Ramos (cell line): Measurements from ENCODE around the gene KCNMA1.

Experiments used
- in situ Hi-C: fragments of 300-500 bp; cut with MboI; formaldehyde crosslinking; loops from one replicate; pipeline ENCODE4 v1.14.3; 2022; ENCODE audit warnings: low sequenced_read_pairs; ENCODE audit not compliant: unreplicated experiment

Gene KCNMA1

DNA sequence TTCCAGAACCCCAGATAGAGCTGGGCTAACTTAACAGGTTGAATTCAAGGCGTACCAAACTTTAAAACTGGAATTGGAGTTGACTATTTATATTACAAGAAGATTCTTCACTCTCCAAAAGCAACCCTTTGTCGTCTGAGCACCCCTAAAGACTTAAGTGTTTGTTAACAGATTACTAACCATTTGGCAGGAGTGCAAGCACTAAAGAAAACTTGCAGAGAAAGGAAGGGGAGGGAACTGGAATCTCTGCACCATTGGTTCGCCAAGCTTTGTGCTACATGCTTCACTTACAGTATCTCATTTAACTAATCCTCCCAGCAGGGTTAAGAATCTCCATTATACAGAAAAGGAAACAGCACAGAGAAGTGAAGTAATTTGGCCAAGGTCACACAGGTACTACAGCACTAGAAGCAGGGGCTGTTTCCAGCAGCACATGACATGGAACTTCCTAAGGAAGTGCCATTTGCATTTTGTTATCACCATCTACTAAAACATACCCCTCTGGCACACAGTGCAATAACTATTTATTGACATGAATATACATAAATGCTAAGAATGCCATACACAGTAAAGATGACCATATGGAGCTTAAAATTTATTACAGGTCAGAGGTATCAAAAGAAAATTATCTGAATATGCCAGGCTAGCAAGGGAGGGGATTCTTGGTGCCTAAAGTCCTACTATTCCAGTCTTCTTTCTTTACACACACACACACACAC, 201.2 kb downstream of the KCNMA1 start:
- in situ Hi-C loops = no loop called here

DNA sequence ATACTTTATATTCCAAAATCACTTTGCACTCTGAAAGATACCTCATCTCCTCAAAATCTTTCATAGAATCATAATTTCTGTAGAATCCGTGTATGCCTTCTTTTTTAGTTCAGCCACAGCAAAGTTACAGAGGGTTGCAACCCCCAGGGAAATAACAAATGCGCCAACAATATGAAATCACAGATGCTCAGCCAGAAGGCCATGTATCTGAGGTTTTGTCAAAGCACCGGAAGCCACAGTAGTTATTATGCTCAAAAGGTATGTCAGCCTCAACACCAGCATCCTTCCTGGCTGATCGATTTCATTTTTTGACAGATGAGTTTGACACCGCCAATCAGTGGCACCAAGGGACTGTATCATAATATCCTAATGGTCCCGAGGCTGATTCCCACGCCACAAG, 204.1 kb downstream of the KCNMA1 start:
- in situ Hi-C loops = no loop called here

DNA sequence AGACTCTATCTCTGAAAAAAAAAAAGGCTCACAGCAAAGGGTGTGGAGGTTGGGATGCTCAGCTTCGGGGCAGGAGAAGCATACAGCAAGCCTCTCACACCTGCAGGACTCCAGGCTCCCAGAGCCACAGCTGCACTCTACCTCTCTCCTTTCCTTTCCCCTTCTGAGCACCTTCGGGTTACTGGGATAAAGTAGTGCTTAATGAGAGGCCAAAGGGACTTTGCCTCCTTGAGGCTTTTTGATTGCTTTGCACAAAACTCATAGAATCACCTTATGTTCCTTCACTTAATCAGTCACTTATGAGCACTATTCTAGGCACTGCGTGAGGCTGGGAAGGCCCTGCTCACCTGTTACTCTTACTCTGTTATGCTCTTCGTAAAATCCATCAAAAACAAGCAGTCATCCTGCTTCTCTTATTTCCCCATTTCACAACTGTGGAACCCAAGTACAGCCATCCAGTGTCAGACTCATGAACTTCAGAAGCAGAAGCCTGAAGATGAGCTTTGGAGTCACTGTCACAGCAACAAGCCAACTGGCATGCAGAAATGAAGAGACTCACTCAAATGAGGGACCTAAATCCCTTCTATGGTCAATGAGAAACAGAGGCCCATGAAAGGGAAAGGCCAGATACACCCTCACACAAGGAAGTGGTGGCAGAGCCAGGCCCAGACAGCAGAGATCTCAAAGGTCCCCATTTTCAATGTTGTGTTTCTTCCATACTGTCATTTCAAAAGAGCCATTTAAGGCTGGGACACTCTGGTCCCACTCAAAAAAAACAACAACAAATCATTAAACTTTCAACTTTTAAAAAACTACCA, 205.4 kb downstream of the KCNMA1 start:
- in situ Hi-C loops = no loop called here

- in situ Hi-C loops = no loop called here
These were observed 206.4 kb downstream of the KCNMA1 start for GRCh38 chr10:77431209-77431611.

DNA sequence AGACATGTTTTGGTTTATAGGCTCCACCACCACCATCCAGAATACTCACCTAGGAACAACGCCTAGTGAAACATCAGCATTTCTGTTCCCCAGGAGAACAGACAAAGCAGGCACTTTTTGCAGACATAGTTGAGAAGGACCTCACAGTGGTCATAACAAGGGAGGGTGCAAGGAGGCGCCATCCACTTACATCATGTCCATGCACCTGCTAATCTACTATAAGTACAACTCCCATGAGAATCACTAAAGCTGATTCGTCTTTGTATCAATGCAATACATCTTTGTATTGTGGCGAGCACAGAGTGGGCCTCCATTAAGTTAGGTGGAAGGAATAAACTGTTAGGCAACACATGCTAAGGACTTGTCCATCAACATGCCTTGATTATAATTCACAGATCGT, 207.1 kb downstream of the KCNMA1 start:
- in situ Hi-C loops = no loop called here

DNA sequence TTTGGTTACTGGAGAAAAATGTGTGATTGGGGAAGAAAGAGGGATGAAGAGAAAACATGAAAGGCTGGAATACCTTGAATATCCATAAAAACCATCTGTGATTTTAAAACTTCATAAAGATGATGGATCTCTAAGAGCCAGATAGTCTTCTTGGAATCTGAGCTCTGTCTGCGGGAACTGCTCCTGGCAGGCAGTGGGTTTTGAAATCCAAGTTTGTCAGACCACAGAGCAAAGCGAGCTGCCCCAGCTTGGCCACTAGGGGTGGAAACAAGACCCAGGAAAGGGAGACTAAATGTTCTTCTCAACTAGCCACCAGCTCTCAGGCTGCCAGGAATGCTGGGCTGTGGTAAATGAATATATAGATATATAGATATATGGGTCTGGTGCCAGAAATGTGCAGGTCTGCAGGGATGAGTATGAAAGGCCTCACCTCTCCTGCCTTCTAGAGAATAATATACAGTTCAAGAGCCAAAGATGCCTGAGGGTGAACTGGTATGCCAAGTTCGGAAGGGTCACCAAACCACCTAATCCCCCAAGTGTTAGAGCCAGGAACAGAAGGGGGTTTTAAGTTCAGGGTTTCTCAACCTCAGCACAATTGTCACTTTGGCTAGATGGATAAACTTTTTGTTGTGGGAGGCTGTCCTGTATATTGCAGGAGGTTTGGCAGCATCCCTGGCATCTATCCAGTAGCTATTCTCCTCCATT, 208.8 kb downstream of the KCNMA1 start:
- in situ Hi-C loops = no loop called here

DNA sequence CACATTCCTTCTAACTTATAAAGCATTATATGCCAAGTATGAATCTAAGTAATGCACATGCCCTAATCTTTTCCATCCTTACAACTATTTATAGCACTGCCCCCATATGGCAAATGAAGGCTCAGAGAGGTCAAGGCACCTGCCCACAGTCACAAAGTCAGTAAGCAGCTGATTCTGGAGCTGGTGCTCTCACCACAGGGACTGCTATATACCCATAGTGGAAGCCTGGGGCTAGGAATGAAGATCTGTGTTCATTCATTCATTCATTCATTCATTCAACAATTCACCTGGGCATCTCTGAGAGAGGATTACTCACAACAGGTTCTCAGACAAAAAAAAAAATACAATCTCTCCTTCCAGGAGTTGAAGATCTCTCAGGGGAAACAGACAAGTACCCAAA, 213.4 kb downstream of the KCNMA1 start:
- in situ Hi-C loops = no loop called here

DNA sequence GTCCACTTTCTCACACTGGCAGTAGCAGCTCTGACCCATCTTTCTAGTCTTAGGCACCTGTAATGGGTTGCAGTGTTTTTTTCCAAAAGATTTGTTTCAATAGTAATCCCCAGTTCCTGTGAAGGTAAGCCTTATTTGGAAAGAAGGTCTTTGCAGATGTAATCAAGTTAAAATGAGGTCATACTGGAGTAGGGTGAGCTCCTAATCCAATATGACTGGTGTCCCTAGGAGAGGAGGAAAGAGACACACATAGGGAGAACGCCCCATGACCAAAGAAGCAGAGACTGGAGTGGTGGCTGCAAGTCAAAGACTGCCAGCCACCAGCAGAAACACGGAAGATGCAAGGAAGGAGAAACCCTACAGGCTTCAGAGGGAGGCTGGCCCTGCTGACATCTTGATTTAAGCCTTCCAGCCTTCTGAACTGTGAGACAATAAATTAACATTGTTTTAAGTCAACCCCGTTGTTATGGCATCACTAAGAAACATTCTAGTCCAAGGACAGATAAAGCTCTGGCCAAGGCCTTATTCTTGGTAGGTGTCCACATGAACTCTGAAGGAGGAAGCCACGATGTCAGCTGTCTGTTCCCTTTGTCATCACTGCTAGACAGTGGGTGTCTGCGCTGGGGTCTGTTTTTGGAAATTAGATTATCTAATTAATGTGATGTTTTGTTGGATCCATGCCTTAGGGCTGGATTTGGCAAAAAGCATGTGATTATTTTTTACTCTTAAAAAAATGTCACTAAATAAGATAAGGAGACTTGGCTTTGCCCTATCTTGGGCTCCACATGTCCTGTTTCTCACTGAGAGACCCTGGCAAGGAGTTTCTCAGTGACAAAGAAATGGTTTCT, 214.9 kb downstream of the KCNMA1 start:
- in situ Hi-C loops = no loop called here

GRCh38 chr10:77421591-77421990, 216.0 kb downstream of the KCNMA1 start:
- in situ Hi-C loops = no loop called here

- in situ Hi-C loops = no loop called here
These were observed 216.6 kb downstream of the KCNMA1 start for GRCh38 chr10:77420947-77421523.

DNA sequence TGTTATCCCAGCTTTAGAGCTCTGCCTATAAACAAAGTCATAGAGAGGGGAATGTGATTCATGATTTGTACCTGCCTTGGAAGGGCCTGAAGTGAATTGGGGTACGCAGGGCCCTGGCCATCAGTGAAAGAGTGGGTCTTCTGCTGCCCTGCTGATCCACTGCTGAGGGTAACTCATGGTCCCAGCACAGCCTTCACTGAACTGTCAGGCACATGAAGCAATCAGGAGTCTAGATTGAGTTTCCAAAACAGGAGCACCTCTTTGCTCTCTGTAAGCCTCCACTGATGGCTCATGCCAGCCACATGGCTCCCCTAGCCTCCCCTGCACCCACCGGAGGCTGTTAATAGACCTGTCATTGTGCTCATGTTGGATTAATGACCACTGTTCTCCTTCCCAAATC, 217.6 kb downstream of the KCNMA1 start:
- in situ Hi-C loops = no loop called here

- in situ Hi-C loops = no loop called here
These were observed 218.6 kb downstream of the KCNMA1 start for GRCh38 chr10:77419056-77419455.

DNA sequence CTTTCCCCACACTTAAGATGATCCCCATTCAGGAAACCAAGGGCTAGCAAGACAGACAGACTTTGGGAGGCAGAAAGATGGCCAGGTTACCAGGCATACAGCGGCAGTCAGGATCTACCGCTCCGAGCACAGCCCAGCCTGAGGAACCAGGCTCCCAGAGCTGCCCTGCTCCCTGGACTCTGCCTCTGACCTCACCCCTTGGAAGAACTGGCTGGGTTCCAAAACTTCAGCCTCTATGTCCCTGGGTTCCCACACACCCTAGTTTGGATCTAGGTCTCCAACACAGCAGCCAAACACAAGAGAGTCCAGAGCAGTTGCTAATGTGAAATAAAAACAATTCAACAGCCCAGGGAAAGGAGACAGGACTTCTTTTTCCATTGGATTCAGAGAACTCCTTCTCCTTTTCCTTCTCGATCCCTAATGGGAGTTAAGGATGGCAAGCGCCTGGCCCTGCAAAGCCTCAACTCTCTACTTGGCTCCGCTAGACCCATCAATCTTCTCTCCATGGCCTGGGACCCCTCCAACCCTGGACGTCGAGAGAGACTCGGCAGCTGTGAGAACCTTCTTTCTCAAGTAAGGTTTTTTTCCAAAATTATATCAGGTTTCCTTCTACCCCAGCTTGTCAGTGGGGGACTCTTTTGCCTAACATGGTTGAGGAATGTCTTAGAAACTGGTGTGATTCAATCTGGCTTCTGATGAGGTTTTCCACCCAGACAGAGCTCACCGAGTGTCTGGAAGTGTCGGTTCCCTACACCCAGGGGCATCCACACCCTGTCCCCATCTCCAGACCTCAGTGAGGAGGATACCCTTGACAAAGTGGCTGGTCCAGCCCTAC, 219.6 kb downstream of the KCNMA1 start:
- in situ Hi-C loops = no loop called here

GRCh38 chr10:77417359-77417758, 220.2 kb downstream of the KCNMA1 start:
- in situ Hi-C loops = no loop called here

GRCh38 chr10:77416311-77417135, 221.1 kb downstream of the KCNMA1 start:
- in situ Hi-C loops = no loop called here

DNA sequence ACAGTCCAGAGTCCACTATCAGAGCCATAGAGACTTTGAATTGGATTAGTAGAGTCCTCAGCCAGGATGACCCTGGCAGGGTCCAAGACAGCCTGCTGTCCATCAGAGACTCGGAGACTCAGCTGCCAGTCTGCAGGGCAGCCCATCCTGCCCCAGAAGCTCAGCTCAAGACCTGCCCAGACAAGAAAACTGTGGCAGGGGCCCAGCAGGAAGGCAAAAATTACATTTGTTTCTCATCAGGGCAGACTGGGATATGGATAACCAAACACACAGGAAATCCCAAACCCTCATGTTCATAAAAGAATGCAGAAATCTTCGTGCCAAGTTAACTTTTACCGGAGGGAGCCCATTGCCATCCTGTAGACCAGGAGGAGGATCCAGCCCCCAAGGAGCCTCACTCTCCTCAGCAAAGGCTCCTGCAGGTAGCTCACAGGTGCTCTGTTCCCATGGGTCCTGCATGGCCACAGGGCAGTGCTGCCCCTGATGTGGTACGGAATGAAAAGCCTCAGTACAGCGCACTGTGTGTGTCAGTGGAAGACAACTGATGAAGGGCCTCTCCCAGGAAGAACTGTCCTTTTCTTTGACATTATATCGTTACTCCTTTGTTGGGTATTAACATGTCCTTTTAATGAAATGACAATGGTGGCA, 222.2 kb downstream of the KCNMA1 start:
- in situ Hi-C loops = no loop called here

GRCh38 chr10:77413231-77413630, 224.4 kb downstream of the KCNMA1 start:
- in situ Hi-C loops = no loop called here
